Brain microvascular endothelial cell (primary cell): ENCODE measurements around the gene PEX10.

Experiments used
- DNase-seq: peaks from one replicate; pipeline ENCODE4 v3.0.0-alpha.2; 2020
- H3K27ac ChIP-seq: fragments of 250-450 bp; sonication (Bioruptor Pico); 2 replicates; pipeline ENCODE4 v1.5.1; 2020; ENCODE audit warnings: mild to moderate bottlenecking, moderate library complexity
- H3K27me3 ChIP-seq: fragments of 250-450 bp; sonication (Bioruptor Pico); replicated peaks from 2 replicates; pipeline ENCODE4 v1.5.1; 2020; ENCODE audit warnings: mild to moderate bottlenecking
- H3K36me3 ChIP-seq: fragments of 250-450 bp; sonication (Bioruptor Pico); replicated peaks from 2 replicates; pipeline ENCODE4 v1.5.1; 2020; ENCODE audit warnings: mild to moderate bottlenecking
- H3K4me3 ChIP-seq: 2 replicates; pipeline ENCODE4 v1.5.1; 2011; ENCODE audit warnings: low read depth, mild to moderate bottlenecking, control low read depth, low read length, moderate library complexity
- CTCF ChIP-seq: IDR thresholded peaks from 2 replicates; pipeline ENCODE4 v1.5.1; 2011; ENCODE audit warnings: low read depth, mild to moderate bottlenecking, moderate library complexity, low read length, control low read depth, inconsistent platforms; ENCODE audit errors: missing control alignments
- in situ Hi-C: cut with HindIII; loops from 2 replicates; pipeline ENCODE4 v1.10.0; 2017; ENCODE audit warnings: low sequenced_read_pairs, low pct_ligation_motif_present

PEX10 gene

GRCh38 chr1:2379733-2380404, 32.5 kb downstream of the PEX10 start:
- Histone ChIP-seq H3K36me3 (no peaks in the 10 kb centered on the region), H3K4me3 (no peak overlapping the region), H3K27me3 (no peaks in the 10 kb centered on the region), H3K27ac (no peak overlapping the region)
- TF ChIP-seq CTCF, result no peak
- in situ Hi-C loops, result no loop called here
- DNase-seq, result no peak

- in situ Hi-C loops, result no loop called here
These were observed 33.2 kb downstream of the PEX10 start for GRCh38 chr1:2378956-2379732.

GRCh38 chr1:2378441-2378851, 33.9 kb downstream of the PEX10 start:
- no peak for DNase-seq
- Histone ChIP-seq H3K36me3 (no peaks in the 10 kb centered on the region), H3K27me3 (no peaks in the 10 kb centered on the region), H3K27ac (no peak overlapping the region), H3K4me3 (no peak overlapping the region)
- no peak for TF ChIP-seq CTCF
- in situ Hi-C loops, result no loop called here

More at GRCh38 chr1:2378956-2379732, 33.2 kb downstream of the PEX10 start:
- DNase-seq, result no peak
- TF ChIP-seq CTCF, result no peak
- Histone ChIP-seq H3K36me3 (no peaks in the 10 kb centered on the region), H3K4me3 (no peak overlapping the region), H3K27me3 (no peaks in the 10 kb centered on the region), H3K27ac (no peak overlapping the region)

- DNase-seq, result no peak
- Histone ChIP-seq H3K27ac (no peak overlapping the region), H3K4me3 (no peak overlapping the region), H3K36me3 (no peaks in the 10 kb centered on the region), H3K27me3 (no peaks in the 10 kb centered on the region)
- in situ Hi-C loops, result no loop called here
- TF ChIP-seq CTCF, result no peak
These were observed 34.5 kb downstream of the PEX10 start for GRCh38 chr1:2377751-2378440.

- in situ Hi-C loops, result no loop called here
- Histone ChIP-seq H3K4me3 (no peak overlapping the region), H3K27me3 (no peaks in the 10 kb centered on the region), H3K36me3 (no peaks in the 10 kb centered on the region), H3K27ac (no peak overlapping the region)
- DNase-seq, result no peak
- TF ChIP-seq CTCF, result no peak
These were observed 35.3 kb downstream of the PEX10 start for GRCh38 chr1:2376931-2377672.
